ENCODE data around the gene HLA-DMB.

HLA-DMB gene

DNA sequence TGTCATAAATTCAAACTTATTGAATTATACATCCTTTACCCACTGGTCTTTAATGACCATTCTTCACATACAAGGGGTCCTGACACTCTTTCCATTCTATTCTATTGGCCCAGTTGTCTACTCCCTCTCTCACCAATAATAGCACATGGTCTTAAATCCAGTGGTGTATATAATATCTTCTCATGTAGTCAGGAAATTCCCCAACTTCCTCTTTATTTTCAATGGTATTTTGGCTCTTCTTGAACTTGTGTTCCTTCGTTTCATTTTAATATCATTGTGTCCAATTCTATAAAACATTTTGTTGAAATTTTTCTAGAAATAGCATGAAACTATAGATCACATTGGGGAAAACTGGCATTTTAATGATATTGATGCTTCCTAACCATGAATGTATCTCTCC, 50.0 kb downstream of the HLA-DMB start:
- Histone ChIP-seq H3K79me2 (ENCODE audit: insufficient read depth, low read depth) (no peaks in the 10 kb centered on the region), H3K36me3 (ENCODE audit: insufficient read depth) (no peaks in the 10 kb centered on the region), H3K9ac (no peak overlapping the region), H4K20me1 (ENCODE audit: insufficient read depth) (no peaks in the 10 kb centered on the region), H3K4me3 (IDR thresholded peaks at IDR 0.05; ENCODE audit: insufficient read depth, low read depth, low read length) (no peak overlapping the region), H3K27me3 (ENCODE audit: insufficient read depth, low read depth) (no peaks in the 10 kb centered on the region), H3K27ac (no peak overlapping the region), H3K4me1 (ENCODE audit: low read depth, poor library complexity, severe bottlenecking) (no peaks in the 10 kb centered on the region), H3K4me2 (no peak overlapping the region), H2AFZ (ENCODE audit: low read depth) (no peak overlapping the region)
- TF ChIP-seq, protein P1, sequence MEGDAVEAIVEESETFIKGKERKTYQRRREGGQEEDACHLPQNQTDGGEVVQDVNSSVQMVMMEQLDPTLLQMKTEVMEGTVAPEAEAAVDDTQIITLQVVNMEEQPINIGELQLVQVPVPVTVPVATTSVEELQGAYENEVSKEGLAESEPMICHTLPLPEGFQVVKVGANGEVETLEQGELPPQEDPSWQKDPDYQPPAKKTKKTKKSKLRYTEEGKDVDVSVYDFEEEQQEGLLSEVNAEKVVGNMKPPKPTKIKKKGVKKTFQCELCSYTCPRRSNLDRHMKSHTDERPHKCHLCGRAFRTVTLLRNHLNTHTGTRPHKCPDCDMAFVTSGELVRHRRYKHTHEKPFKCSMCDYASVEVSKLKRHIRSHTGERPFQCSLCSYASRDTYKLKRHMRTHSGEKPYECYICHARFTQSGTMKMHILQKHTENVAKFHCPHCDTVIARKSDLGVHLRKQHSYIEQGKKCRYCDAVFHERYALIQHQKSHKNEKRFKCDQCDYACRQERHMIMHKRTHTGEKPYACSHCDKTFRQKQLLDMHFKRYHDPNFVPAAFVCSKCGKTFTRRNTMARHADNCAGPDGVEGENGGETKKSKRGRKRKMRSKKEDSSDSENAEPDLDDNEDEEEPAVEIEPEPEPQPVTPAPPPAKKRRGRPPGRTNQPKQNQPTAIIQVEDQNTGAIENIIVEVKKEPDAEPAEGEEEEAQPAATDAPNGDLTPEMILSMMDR (conservative IDR thresholded peaks at IDR 0.05; ENCODE audit: low read depth, low read length): no peak

DNA sequence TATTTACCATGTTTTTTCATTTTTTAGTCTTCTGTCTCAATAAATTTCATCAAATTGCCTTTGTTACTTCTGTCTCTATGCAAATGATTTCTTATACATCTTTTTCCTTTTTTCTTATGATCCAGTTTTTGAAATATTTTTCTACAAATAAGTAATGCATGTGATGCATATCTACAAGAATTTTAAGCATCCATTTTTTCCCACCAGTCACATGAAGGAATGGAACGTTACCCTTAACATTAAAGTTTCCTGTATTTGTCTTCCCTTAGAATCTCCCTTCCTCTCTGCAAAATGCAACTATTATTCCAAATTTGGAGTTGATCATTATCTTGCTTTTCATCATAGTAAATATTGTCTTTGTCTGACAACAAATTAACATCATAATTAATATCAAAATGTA, 51.3 kb downstream of the HLA-DMB start:
- Histone ChIP-seq H4K20me1 (ENCODE audit: insufficient read depth) (no peaks in the 10 kb centered on the region), H3K27me3 (ENCODE audit: insufficient read depth, low read depth) (no peaks in the 10 kb centered on the region), H3K27ac (no peak overlapping the region), H3K4me3 (IDR thresholded peaks at IDR 0.05; ENCODE audit: insufficient read depth, low read depth, low read length) (no peak overlapping the region), H3K36me3 (ENCODE audit: insufficient read depth) (no peaks in the 10 kb centered on the region), H3K4me1 (ENCODE audit: low read depth, poor library complexity, severe bottlenecking) (no peaks in the 10 kb centered on the region), H2AFZ (ENCODE audit: low read depth) (no peak overlapping the region), H3K9ac (no peak overlapping the region), H3K4me2 (no peak overlapping the region), H3K79me2 (ENCODE audit: insufficient read depth, low read depth) (no peaks in the 10 kb centered on the region)
- TF ChIP-seq, protein P1 (conservative IDR thresholded peaks at IDR 0.05; ENCODE audit: low read depth, low read length): no peak

DNA sequence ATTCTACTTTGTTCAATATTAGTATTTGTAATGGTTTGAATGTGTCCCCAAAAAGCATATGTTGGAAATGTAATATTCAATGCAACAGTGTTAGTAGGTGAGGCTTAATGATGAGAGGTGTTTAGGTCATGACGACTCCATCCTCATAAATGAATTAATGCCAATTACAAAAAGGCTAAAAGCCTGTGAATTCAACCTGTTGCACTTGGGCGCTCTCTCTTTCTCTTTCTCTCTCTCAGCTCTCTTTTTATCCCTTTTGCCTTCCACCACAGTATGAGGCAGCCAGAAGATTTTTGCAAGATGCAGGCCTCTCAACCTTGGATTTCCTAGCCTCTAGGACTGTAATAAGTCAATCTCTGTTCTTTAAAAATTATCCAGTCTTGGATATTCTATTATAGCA, 52.3 kb downstream of the HLA-DMB start:
- Histone ChIP-seq H4K20me1 (ENCODE audit: insufficient read depth) (no peaks in the 10 kb centered on the region), H3K9ac (no peak overlapping the region), H3K27me3 (ENCODE audit: insufficient read depth, low read depth) (no peaks in the 10 kb centered on the region), H3K4me3 (IDR thresholded peaks at IDR 0.05; ENCODE audit: insufficient read depth, low read depth, low read length) (no peak overlapping the region), H3K4me1 (ENCODE audit: low read depth, poor library complexity, severe bottlenecking) (no peaks in the 10 kb centered on the region), H3K79me2 (ENCODE audit: insufficient read depth, low read depth) (no peaks in the 10 kb centered on the region), H2AFZ (ENCODE audit: low read depth) (no peak overlapping the region), H3K4me2 (no peak overlapping the region), H3K36me3 (ENCODE audit: insufficient read depth) (no peaks in the 10 kb centered on the region), H3K27ac (no peak overlapping the region)
- TF ChIP-seq, protein P1 (conservative IDR thresholded peaks at IDR 0.05; ENCODE audit: low read depth, low read length): no peak

DNA sequence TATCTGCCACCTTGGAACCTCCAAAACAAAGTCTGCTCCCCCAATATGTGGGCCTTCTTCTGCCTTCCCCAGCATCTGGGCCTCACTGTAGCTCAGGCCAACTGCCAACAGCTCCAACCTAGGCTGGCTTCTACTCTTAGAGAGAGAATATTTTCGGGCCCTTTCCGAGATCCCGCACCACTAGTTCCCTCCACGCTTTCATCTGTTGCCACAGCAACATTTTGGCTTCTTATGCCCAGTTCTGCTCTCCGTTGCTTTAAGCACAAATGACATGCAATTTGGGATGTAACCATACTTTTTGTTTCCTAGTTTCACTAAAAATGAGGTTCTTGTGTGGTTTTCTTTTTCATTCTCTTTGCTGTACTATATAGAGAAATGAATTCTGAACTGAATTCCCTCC, 53.2 kb downstream of the HLA-DMB start:
- H3K9ac ChIP-seq: no peak overlapping the region
- no peaks in the 10 kb centered on the region for H3K36me3 ChIP-seq (ENCODE audit: insufficient read depth)
- no peaks in the 10 kb centered on the region for H3K4me1 ChIP-seq (ENCODE audit: low read depth, poor library complexity, severe bottlenecking)
- H3K27me3 ChIP-seq (ENCODE audit: insufficient read depth, low read depth): no peaks in the 10 kb centered on the region
- no peak overlapping the region for H3K4me3 ChIP-seq (IDR thresholded peaks at IDR 0.05; ENCODE audit: insufficient read depth, low read depth, low read length)
- TF ChIP-seq, protein P1 (conservative IDR thresholded peaks at IDR 0.05; ENCODE audit: low read depth, low read length): no peak
- H3K27ac ChIP-seq: no peak overlapping the region
- no peaks in the 10 kb centered on the region for H3K79me2 ChIP-seq (ENCODE audit: insufficient read depth, low read depth)
- H3K4me2 ChIP-seq: no peak overlapping the region
- H4K20me1 ChIP-seq (ENCODE audit: insufficient read depth): no peaks in the 10 kb centered on the region
- H2AFZ ChIP-seq (ENCODE audit: low read depth): no peak overlapping the region
